Measurements from ENCODE around the gene RPL32. TPM values are rescaled to one million over a fixed set of nuclear protein-coding genes. Genes with fewer than 3 reads are reported as not detected.
"Not testable (repeated sequence)": the region's sequence is repeated elsewhere in the genome, so short reads cannot be mapped to it uniquely, and the experiment has no call there.

The RPL32 gene
- total RNA-seq, 1 donor from 2014 or later, result 1,571 TPM

GRCh38 chr3:12879191-12879815, 37.9 kb upstream of the RPL32 start:
- H3K36me3 Mint-ChIP-seq (ENCODE audit: low read depth, unreplicated experiment), result no peaks in the 10 kb centered on the region
- no peak overlapping the region for H3K27ac Mint-ChIP-seq (ENCODE audit: unreplicated experiment)
- DNase-seq (ENCODE audit: low spot score), result no peak
- no peak overlapping the region for H3K4me3 Mint-ChIP-seq (ENCODE audit: unreplicated experiment)
- H3K9me3 Mint-ChIP-seq (ENCODE audit: unreplicated experiment), result no peaks in the 10 kb centered on the region
- no peak for TF ChIP-seq CTCF (IDR thresholded peaks at IDR 0.05; ENCODE audit: unreplicated experiment)
- peaks cover 14% of the 10 kb centered on the region for H3K4me1 Mint-ChIP-seq (ENCODE audit: unreplicated experiment)
- H3K27me3 Mint-ChIP-seq (ENCODE audit: unreplicated experiment), result peaks cover 9% of the 10 kb centered on the region

GRCh38 chr3:12878758-12879157, 37.4 kb upstream of the RPL32 start:
- not testable (repeated sequence) for H3K9me3 Mint-ChIP-seq (ENCODE audit: unreplicated experiment); H3K36me3 Mint-ChIP-seq (ENCODE audit: low read depth, unreplicated experiment); H3K27ac Mint-ChIP-seq (ENCODE audit: unreplicated experiment); H3K4me3 Mint-ChIP-seq (ENCODE audit: unreplicated experiment); DNase-seq (ENCODE audit: low spot score)
- peaks cover 12% of the 10 kb centered on the region for H3K27me3 Mint-ChIP-seq (ENCODE audit: unreplicated experiment)
- H3K4me1 Mint-ChIP-seq (ENCODE audit: unreplicated experiment), result peaks cover 14% of the 10 kb centered on the region

- H3K9me3 Mint-ChIP-seq (ENCODE audit: unreplicated experiment), result no peaks in the 10 kb centered on the region
- peaks cover 14% of the 10 kb centered on the region for H3K4me1 Mint-ChIP-seq (ENCODE audit: unreplicated experiment)
- peaks cover 14% of the 10 kb centered on the region for H3K27me3 Mint-ChIP-seq (ENCODE audit: unreplicated experiment)
- no peaks in the 10 kb centered on the region for H3K36me3 Mint-ChIP-seq (ENCODE audit: low read depth, unreplicated experiment)
- no peak for TF ChIP-seq CTCF (IDR thresholded peaks at IDR 0.05; ENCODE audit: unreplicated experiment)
- H3K27ac Mint-ChIP-seq (ENCODE audit: unreplicated experiment), result no peak overlapping the region
- DNase-seq (ENCODE audit: low spot score), result no peak
- no peak overlapping the region for H3K4me3 Mint-ChIP-seq (ENCODE audit: unreplicated experiment)
Measured at GRCh38 chr3:12878141-12878574, 36.8 kb upstream of the RPL32 start.

- Mint-ChIP-seq H3K36me3 (ENCODE audit: low read depth, unreplicated experiment) (no peaks in the 10 kb centered on the region), H3K27ac (ENCODE audit: unreplicated experiment) (peak overlapping the region; percentile 30), H3K9me3 (ENCODE audit: unreplicated experiment) (no peaks in the 10 kb centered on the region), H3K4me3 (ENCODE audit: unreplicated experiment) (no peak overlapping the region), H3K4me1 (ENCODE audit: unreplicated experiment) (peaks cover 14% of the 10 kb centered on the region), H3K27me3 (ENCODE audit: unreplicated experiment) (peaks cover 14% of the 10 kb centered on the region)
- no peak for DNase-seq (ENCODE audit: low spot score)
- TF ChIP-seq CTCF (IDR thresholded peaks at IDR 0.05; ENCODE audit: unreplicated experiment), result no peak
Measured at GRCh38 chr3:12877040-12877439, 35.7 kb upstream of the RPL32 start.

GRCh38 chr3:12875857-12876836, 34.8 kb upstream of the RPL32 start:
- Mint-ChIP-seq H3K9me3 (ENCODE audit: unreplicated experiment) (no peaks in the 10 kb centered on the region), H3K4me3 (ENCODE audit: unreplicated experiment) (no peak overlapping the region), H3K27ac (ENCODE audit: unreplicated experiment) (no peak overlapping the region), H3K27me3 (ENCODE audit: unreplicated experiment) (peaks cover 16% of the 10 kb centered on the region), H3K4me1 (ENCODE audit: unreplicated experiment) (peaks cover 14% of the 10 kb centered on the region), H3K36me3 (ENCODE audit: low read depth, unreplicated experiment) (no peaks in the 10 kb centered on the region)
- DNase-seq (ENCODE audit: low spot score), result peak; percentile 75
- TF ChIP-seq CTCF (IDR thresholded peaks at IDR 0.05; ENCODE audit: unreplicated experiment), result peak; percentile 47

Measured in endothelial cell (in vitro differentiated cells).